SU-DHL-6 (cell line): Measurements from ENCODE around the gene KCND2.

Experiments used
- H2AFZ ChIP-seq: fragments of 200-600 bp; sonication (generic); 2 replicates; pipeline ENCODE4 v1.6.1; 2014; ENCODE audit warnings: low read depth, mild to moderate bottlenecking, moderate library complexity, mixed read lengths, antibody characterized with exemption, low read length; ENCODE audit not compliant: severe bottlenecking
- H3F3A ChIP-seq: fragments of 200-600 bp; shearing (Covaris generic); 2 replicates; pipeline ENCODE4 v1.6.0; 2016; ENCODE audit warnings: antibody characterized with exemption, mild to moderate bottlenecking; ENCODE audit not compliant: insufficient read depth
- H3K27ac ChIP-seq: fragments of 200-600 bp; sonication (generic); 2 replicates; pipeline ENCODE4 v1.5.1; 2016; ENCODE audit warnings: low read depth, mild to moderate bottlenecking, low read length, moderate library complexity, mixed read lengths
- H3K27me3 ChIP-seq: fragments of 200-600 bp; sonication (generic), shearing (Covaris generic); 2 replicates; pipeline ENCODE4 v1.6.0; 2014; ENCODE audit warnings: mild to moderate bottlenecking, low read length
- H3K36me3 ChIP-seq: fragments of 200-600 bp; sonication (generic); 2 replicates; pipeline ENCODE4 v1.6.1; 2014; ENCODE audit warnings: mild to moderate bottlenecking, low read length, mixed read lengths
- H3K4me2 ChIP-seq: fragments of 300-600, 200-600 bp; shearing (Covaris generic), sonication (generic); 2 replicates; pipeline ENCODE4 v1.6.0; 2014; ENCODE audit warnings: low read length, low read depth, mild to moderate bottlenecking; ENCODE audit not compliant: poor library complexity, severe bottlenecking
- H3K4me3 ChIP-seq: fragments of 200-600 bp; sonication (generic); 2 replicates; pipeline ENCODE4 v1.5.1; 2014; ENCODE audit warnings: antibody characterized with exemption, low read length, mild to moderate bottlenecking, mixed read lengths; ENCODE audit not compliant: insufficient read depth, poor library complexity, severe bottlenecking
- H3K79me2 ChIP-seq: fragments of 200-600 bp; sonication (generic); 2 replicates; pipeline ENCODE4 v1.6.1; 2014; ENCODE audit warnings: mild to moderate bottlenecking, low read length, moderate library complexity; ENCODE audit not compliant: insufficient read depth
- H3K9ac ChIP-seq: fragments of 200-600 bp; sonication (generic); 2 replicates; pipeline ENCODE4 v1.7.0; 2014; ENCODE audit warnings: mild to moderate bottlenecking, low read length
- H3K9me2 ChIP-seq: fragments of 200-600 bp; sonication (generic); replicated peaks from 2 replicates; pipeline ENCODE4 v1.6.1; 2014; ENCODE audit warnings: low read length; ENCODE audit not compliant: insufficient read depth
- H3K9me3 ChIP-seq: fragments of 200-600 bp; sonication (generic); 2 replicates; pipeline ENCODE4 v1.6.1; 2014; ENCODE audit warnings: low read length, mixed read lengths; ENCODE audit not compliant: insufficient read depth
- H4K20me1 ChIP-seq: fragments of 200-600 bp; sonication (generic); 2 replicates; pipeline ENCODE4 v1.6.1; 2014; ENCODE audit warnings: low read depth, mild to moderate bottlenecking, antibody characterized with exemption, low read length, moderate library complexity, mixed read lengths
- EZH2phosphoT487 ChIP-seq: fragments of 200-600 bp; sonication (generic), shearing (Covaris generic); conservative IDR thresholded peaks from 2 replicates; pipeline ENCODE4 v1.6.1; 2018; ENCODE audit warnings: mild to moderate bottlenecking, antibody characterized with exemption, low read length, moderate library complexity, mixed read lengths
- TF ChIP-seq, protein P1 (sequence below): fragments of 200-600 bp; sonication (generic); IDR thresholded peaks from one replicate; pipeline ENCODE4 v1.5.1; 2017; ENCODE audit warnings: antibody characterized with exemption, mild to moderate bottlenecking, low read length, moderate library complexity; ENCODE audit not compliant: insufficient read depth, poor library complexity, severe bottlenecking

KCND2 gene

GRCh38 chr7:120733143-120733542, 460.2 kb downstream of the KCND2 start:
- Histone ChIP-seq H3K9me3 (no peaks in the 10 kb centered on the region), H3K36me3 (no peaks in the 10 kb centered on the region), H2AFZ (no peak overlapping the region), H3K4me2 (no peak overlapping the region), H3K4me3 (no peak overlapping the region), H3F3A (no peaks in the 10 kb centered on the region), H3K9me2 (no peaks in the 10 kb centered on the region; the same call in 1 of the 2 replicates), H4K20me1 (no peaks in the 10 kb centered on the region), H3K9ac (no peak overlapping the region), H3K27me3 (no peaks in the 10 kb centered on the region), H3K79me2 (no peaks in the 10 kb centered on the region), H3K27ac (no peak overlapping the region)
- TF ChIP-seq, protein P1, sequence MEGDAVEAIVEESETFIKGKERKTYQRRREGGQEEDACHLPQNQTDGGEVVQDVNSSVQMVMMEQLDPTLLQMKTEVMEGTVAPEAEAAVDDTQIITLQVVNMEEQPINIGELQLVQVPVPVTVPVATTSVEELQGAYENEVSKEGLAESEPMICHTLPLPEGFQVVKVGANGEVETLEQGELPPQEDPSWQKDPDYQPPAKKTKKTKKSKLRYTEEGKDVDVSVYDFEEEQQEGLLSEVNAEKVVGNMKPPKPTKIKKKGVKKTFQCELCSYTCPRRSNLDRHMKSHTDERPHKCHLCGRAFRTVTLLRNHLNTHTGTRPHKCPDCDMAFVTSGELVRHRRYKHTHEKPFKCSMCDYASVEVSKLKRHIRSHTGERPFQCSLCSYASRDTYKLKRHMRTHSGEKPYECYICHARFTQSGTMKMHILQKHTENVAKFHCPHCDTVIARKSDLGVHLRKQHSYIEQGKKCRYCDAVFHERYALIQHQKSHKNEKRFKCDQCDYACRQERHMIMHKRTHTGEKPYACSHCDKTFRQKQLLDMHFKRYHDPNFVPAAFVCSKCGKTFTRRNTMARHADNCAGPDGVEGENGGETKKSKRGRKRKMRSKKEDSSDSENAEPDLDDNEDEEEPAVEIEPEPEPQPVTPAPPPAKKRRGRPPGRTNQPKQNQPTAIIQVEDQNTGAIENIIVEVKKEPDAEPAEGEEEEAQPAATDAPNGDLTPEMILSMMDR = no peak
- TF ChIP-seq EZH2phosphoT487 = no peak

DNA sequence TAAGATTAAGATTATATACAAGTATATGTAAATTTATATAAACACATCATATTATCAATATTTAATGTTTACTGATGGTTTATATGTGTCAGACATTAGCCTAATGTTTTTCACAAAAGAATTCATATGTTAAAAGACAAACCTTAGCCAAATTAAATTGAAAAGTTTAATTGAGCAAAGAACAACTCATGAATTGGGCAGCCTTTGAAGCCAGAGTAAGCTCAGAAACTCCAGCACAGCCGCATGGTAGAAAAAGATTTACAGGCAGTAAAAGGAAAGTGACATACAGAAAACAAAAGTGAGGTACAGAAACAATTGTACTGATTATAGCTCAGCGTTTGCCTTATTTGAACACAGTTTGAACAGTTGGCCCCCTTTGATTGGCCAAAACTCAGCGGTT, 460.9 kb downstream of the KCND2 start:
- H3K9me2 ChIP-seq = no peaks in the 10 kb centered on the region; the same call in 1 of the 2 replicates
- no peaks in the 10 kb centered on the region for H3K79me2 ChIP-seq
- no peaks in the 10 kb centered on the region for H3F3A ChIP-seq
- H3K27ac ChIP-seq = no peak overlapping the region
- no peak overlapping the region for H3K4me3 ChIP-seq
- no peaks in the 10 kb centered on the region for H3K9me3 ChIP-seq
- no peak overlapping the region for H2AFZ ChIP-seq
- no peak for TF ChIP-seq EZH2phosphoT487
- TF ChIP-seq, protein P1 = no peak
- H3K4me2 ChIP-seq = no peak overlapping the region
- H3K36me3 ChIP-seq = no peaks in the 10 kb centered on the region
- no peak overlapping the region for H3K9ac ChIP-seq
- no peaks in the 10 kb centered on the region for H3K27me3 ChIP-seq
- no peaks in the 10 kb centered on the region for H4K20me1 ChIP-seq

- H2AFZ ChIP-seq = no peak overlapping the region
- no peaks in the 10 kb centered on the region for H4K20me1 ChIP-seq
- H3K4me3 ChIP-seq = no peak overlapping the region
- no peaks in the 10 kb centered on the region; the same call in 1 of the 2 replicates for H3K9me2 ChIP-seq
- H3F3A ChIP-seq = no peaks in the 10 kb centered on the region
- no peaks in the 10 kb centered on the region for H3K27me3 ChIP-seq
- no peak overlapping the region for H3K9ac ChIP-seq
- no peaks in the 10 kb centered on the region for H3K9me3 ChIP-seq
- no peaks in the 10 kb centered on the region for H3K79me2 ChIP-seq
- H3K36me3 ChIP-seq = no peaks in the 10 kb centered on the region
- no peak for TF ChIP-seq EZH2phosphoT487
- TF ChIP-seq, protein P1 = no peak
- no peak overlapping the region for H3K4me2 ChIP-seq
- no peak overlapping the region for H3K27ac ChIP-seq
Measured at GRCh38 chr7:120735791-120736190, 462.8 kb downstream of the KCND2 start.
